GM23248 (cell line): Measurements from ENCODE around the gene CREB3L1. TPM values are rescaled to one million over a fixed set of nuclear protein-coding genes. Genes with fewer than 3 reads are reported as not detected.

Experiments
- DNase-seq: peaks from one replicate; pipeline ENCODE4 v3.0.0-alpha.2; 2015
- H2AFZ ChIP-seq: fragments of 200-600 bp; sonication (generic); 2 replicates; pipeline ENCODE4 v1.6.1; 2016; ENCODE audit warnings: antibody characterized with exemption
- H3F3A ChIP-seq: fragments of 200-600 bp; sonication (generic); 2 replicates; pipeline ENCODE4 v1.6.1; 2016; ENCODE audit warnings: mild to moderate bottlenecking, antibody characterized with exemption, mixed run types; ENCODE audit not compliant: insufficient read depth
- H3K27ac ChIP-seq: fragments of 200-600 bp; sonication (generic); 2 replicates; pipeline ENCODE4 v1.5.1; 2016; ENCODE audit warnings: mild to moderate bottlenecking
- H3K27me3 ChIP-seq: fragments of 200-600 bp; sonication (generic); replicated peaks from 2 replicates; pipeline ENCODE4 v1.6.1; 2016; ENCODE audit warnings: mild to moderate bottlenecking; ENCODE audit not compliant: insufficient read depth
- H3K36me3 ChIP-seq: fragments of 200-600 bp; sonication (generic); 2 replicates; pipeline ENCODE4 v1.6.1; 2016; ENCODE audit warnings: low read depth, mild to moderate bottlenecking
- H3K4me1 ChIP-seq: fragments of 200-600 bp; sonication (generic); 2 replicates; pipeline ENCODE4 v1.6.1; 2016; ENCODE audit warnings: mild to moderate bottlenecking; ENCODE audit not compliant: insufficient read depth
- H3K4me2 ChIP-seq: fragments of 200-600 bp; sonication (generic); one replicate; pipeline ENCODE4 v1.6.1; 2016; ENCODE audit warnings: mild to moderate bottlenecking; ENCODE audit not compliant: unreplicated experiment
- H3K4me3 ChIP-seq: fragments of 200-600 bp; sonication (generic); 2 replicates; pipeline ENCODE4 v1.5.1; 2016; ENCODE audit warnings: mild to moderate bottlenecking
- H3K79me2 ChIP-seq: fragments of 200-600 bp; sonication (generic); 2 replicates; pipeline ENCODE4 v1.6.1; 2016; ENCODE audit warnings: mild to moderate bottlenecking; ENCODE audit not compliant: insufficient read depth
- H3K9ac ChIP-seq: fragments of 200-600 bp; sonication (generic); 2 replicates; pipeline ENCODE4 v1.6.1; 2016; ENCODE audit warnings: mild to moderate bottlenecking
- H3K9me2 ChIP-seq: fragments of 200-600 bp; sonication (generic); 2 replicates; pipeline ENCODE4 v1.6.1; 2016; ENCODE audit warnings: mixed run types, mild to moderate bottlenecking, moderate library complexity; ENCODE audit not compliant: insufficient read depth
- H3K9me3 ChIP-seq: fragments of 200-600 bp; sonication (generic); one replicate; pipeline ENCODE4 v1.6.1; 2017; ENCODE audit warnings: low read depth
- H4K20me1 ChIP-seq: fragments of 200-600 bp; sonication (generic); 2 replicates; pipeline ENCODE4 v1.6.0; 2016; ENCODE audit not compliant: insufficient read depth
- EZH2 ChIP-seq: fragments of 200-600 bp; sonication (generic); IDR thresholded peaks from 2 replicates; pipeline ENCODE4 v1.6.1; 2018; ENCODE audit warnings: antibody characterized with exemption, mild to moderate bottlenecking; ENCODE audit not compliant: insufficient read depth, poor library complexity, severe bottlenecking
- EZH2phosphoT487 ChIP-seq: fragments of 200-600 bp; sonication (generic); IDR thresholded peaks from 2 replicates; pipeline ENCODE4 v1.6.1; 2018; ENCODE audit warnings: antibody characterized with exemption, moderate library complexity, mild to moderate bottlenecking, low read depth; ENCODE audit not compliant: insufficient read depth
- WGBS, 2 experiments: methylation state at CpG; one replicate each; pipeline ENCODE4 v1.1.6; 2015 to 2017; ENCODE audit warnings: low lambda C conversion rate in 2 of 2, low coverage in 1 of 2; ENCODE audit errors: missing lambda C conversion rate in 2 of 2; 5-methylcytosine and 5-hydroxymethylcytosine counted together
- in situ Hi-C: fragments of 300-500 bp; cut with MboI; formaldehyde crosslinking; loops from 2 replicates; pipeline ENCODE4 v1.15.0; 2020
- polyA plus RNA-seq: library from polyadenylated mRNA; unstranded; fragments of >200 nt; fragmentation: Nextera tagmentation; extraction: Ambion mirVana; gene quantifications from 2 replicates; pipeline ENCODE4 v1.2.1, GENCODE V29; 2016
- total RNA-seq: library from RNA; depleted of rRNA; stranded (reverse); fragments of >200 nt; shearing (Covaris generic); gene quantifications from 2 replicates; pipeline ENCODE4 v1.2.3, GENCODE V29; 2014

The CREB3L1 gene
- total and polyA plus RNA-seq, 2 experiments from 2014 or later = 37.7 to 146 TPM

GRCh38 chr11:46308631-46309419 is 31.4 kb downstream of the CREB3L1 start:
- TF ChIP-seq EZH2phosphoT487 = no peak
- no peak for TF ChIP-seq EZH2
- no peaks in the 10 kb centered on the region for H3K9me2 ChIP-seq
- no peak overlapping the region for H2AFZ ChIP-seq
- peak overlapping the region; percentile 61 for H3K27ac ChIP-seq
- H3K4me3 ChIP-seq = no peak overlapping the region
- DNase-seq = peak; percentile 79
- H3K79me2 ChIP-seq = peaks cover 75% of the 10 kb centered on the region
- no peaks in the 10 kb centered on the region for H3K27me3 ChIP-seq
- H3K36me3 ChIP-seq = peaks cover 44% of the 10 kb centered on the region
- H3K9ac ChIP-seq = peak overlapping the region; percentile 45; the same call in 1 of the 2 replicates
- H3K4me2 ChIP-seq = peak overlapping the region; percentile 31
- in situ Hi-C loops = no loop called here
- 11 to 20% methylated on average over 12 of the region's 12 CpGs for WGBS, 2 experiments
- no peaks in the 10 kb centered on the region for H3K9me3 ChIP-seq
- H4K20me1 ChIP-seq = no peaks in the 10 kb centered on the region
- peaks cover 20% of the 10 kb centered on the region for H3K4me1 ChIP-seq
- peaks cover 24% of the 10 kb centered on the region; the same call in 1 of the 2 replicates for H3F3A ChIP-seq

GRCh38 chr11:46309814-46310259 is 32.4 kb downstream of the CREB3L1 start:
- Histone ChIP-seq H3K4me3 (no peak overlapping the region), H3K36me3 (peaks cover 47% of the 10 kb centered on the region), H3F3A (peaks cover 20% of the 10 kb centered on the region; the same call in 1 of the 2 replicates), H3K9me3 (no peaks in the 10 kb centered on the region), H3K4me2 (no peak overlapping the region), H3K4me1 (peaks cover 20% of the 10 kb centered on the region), H3K9me2 (no peaks in the 10 kb centered on the region), H3K27me3 (no peaks in the 10 kb centered on the region), H3K79me2 (peaks cover 67% of the 10 kb centered on the region), H3K9ac (no peak overlapping the region), H2AFZ (no peak overlapping the region), H4K20me1 (no peaks in the 10 kb centered on the region), H3K27ac (peak overlapping the region; percentile 61)
- TF ChIP-seq EZH2 (no peak), EZH2phosphoT487 (no peak)
- DNase-seq = peak; percentile 38
- WGBS, 2 experiments = 46 to 52% methylated on average over 4 of the region's 4 CpGs
- in situ Hi-C loops = loop anchor here (5.0 to 10.0 kb wide), 2 partner anchors 68 to 175 kb away; no protein-coding TSS in a partner anchor

- Histone ChIP-seq H3K4me2 (no peak overlapping the region), H3K36me3 (peaks cover 90% of the 10 kb centered on the region), H3K79me2 (peaks cover 27% of the 10 kb centered on the region), H2AFZ (no peak overlapping the region), H3K4me1 (no peaks in the 10 kb centered on the region), H3K27ac (no peak overlapping the region), H3F3A (peaks cover 17% of the 10 kb centered on the region; the same call in 1 of the 2 replicates), H3K27me3 (no peaks in the 10 kb centered on the region), H3K9me2 (no peaks in the 10 kb centered on the region), H3K4me3 (no peak overlapping the region), H3K9ac (no peak overlapping the region), H4K20me1 (no peaks in the 10 kb centered on the region), H3K9me3 (no peaks in the 10 kb centered on the region)
- DNase-seq = peak; percentile 84
- in situ Hi-C loops = loop anchor here (10.0 kb wide), 1 partner anchor 180 kb away; no protein-coding TSS in a partner anchor
- no peak for TF ChIP-seq EZH2
- TF ChIP-seq EZH2phosphoT487 = no peak
- 57 to 61% methylated on average over 16 of the region's 16 CpGs for WGBS, 2 experiments
Measured at GRCh38 chr11:46315033-46315738, 37.7 kb downstream of the CREB3L1 start.

GRCh38 chr11:46315783-46316563 is 38.5 kb downstream of the CREB3L1 start:
- no peak overlapping the region for H3K4me2 ChIP-seq
- 93 to 94% methylated on average over 12 of the region's 12 CpGs for WGBS, 2 experiments
- no peaks in the 10 kb centered on the region for H4K20me1 ChIP-seq
- H3K9ac ChIP-seq = no peak overlapping the region
- no peaks in the 10 kb centered on the region for H3K9me2 ChIP-seq
- H3K4me1 ChIP-seq = no peaks in the 10 kb centered on the region
- H2AFZ ChIP-seq = no peak overlapping the region
- TF ChIP-seq EZH2 (no peak), EZH2phosphoT487 (no peak)
- H3K27me3 ChIP-seq = no peaks in the 10 kb centered on the region
- peaks cover 23% of the 10 kb centered on the region for H3F3A ChIP-seq
- peaks cover 90% of the 10 kb centered on the region for H3K36me3 ChIP-seq
- H3K9me3 ChIP-seq = no peaks in the 10 kb centered on the region
- in situ Hi-C loops = loop anchor here (10.0 kb wide), 1 partner anchor 181 kb away; no protein-coding TSS in a partner anchor
- no peak for DNase-seq
- peaks cover 25% of the 10 kb centered on the region for H3K79me2 ChIP-seq
- no peak overlapping the region for H3K4me3 ChIP-seq
- no peak overlapping the region for H3K27ac ChIP-seq
